ENCODE measurements around the gene EXOC4. TPM values are rescaled to one million over a fixed set of nuclear protein-coding genes. Genes with fewer than 3 reads are reported as not detected.

Gene EXOC4
- total RNA-seq, 2 experiments from 2014 or later: 51.9 to 90.1 TPM

DNA sequence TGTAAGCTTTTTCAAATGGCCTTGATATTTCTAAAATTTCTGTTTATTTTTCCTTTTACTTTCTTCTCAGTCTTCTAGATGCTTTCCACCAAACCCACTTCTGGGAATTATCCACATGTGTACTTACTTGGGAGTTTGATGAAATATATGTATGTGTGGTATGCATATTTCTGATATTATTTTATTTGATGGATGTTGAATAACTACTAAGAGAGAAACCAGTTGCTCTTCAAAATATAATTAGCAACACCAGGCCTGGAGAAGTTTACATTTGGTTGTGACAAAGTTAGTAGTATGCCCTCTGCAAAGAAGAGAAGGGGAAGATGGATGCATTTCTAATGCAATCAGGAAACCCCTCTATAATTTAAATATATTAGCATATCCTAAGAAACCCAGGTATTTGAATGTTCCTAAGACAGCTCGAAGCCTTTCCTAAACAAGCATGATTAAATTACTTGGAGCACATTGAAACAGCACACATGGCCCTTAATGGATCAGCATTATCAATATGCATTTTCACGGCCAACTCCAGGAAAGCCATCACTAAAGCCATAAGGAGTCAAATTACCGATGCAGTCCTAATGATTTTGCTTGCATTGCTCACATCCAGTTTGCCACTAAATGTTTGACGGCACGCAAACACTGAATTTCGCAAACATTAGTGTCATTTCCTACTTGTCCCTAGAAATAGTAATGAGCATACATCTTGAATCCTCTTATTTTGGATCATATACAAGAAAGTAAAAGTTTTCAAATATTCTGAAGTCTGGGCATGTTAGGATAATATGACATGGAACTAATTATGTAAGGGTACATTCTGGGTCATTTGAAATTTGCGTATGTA, 393.8 kb downstream of the EXOC4 start:
- H3K36me3 Mint-ChIP-seq (ENCODE audit: low read depth): peaks cover 3% of the 10 kb centered on the region
- POLR2A ChIA-PET: no interaction called here
- no peak overlapping the region for H3K27ac Mint-ChIP-seq
- CTCF ChIA-PET: no interaction called here
- no peaks in the 10 kb centered on the region for H3K4me1 Mint-ChIP-seq
- no peak overlapping the region for H3K4me3 Mint-ChIP-seq
- peaks cover 6% of the 10 kb centered on the region for H3K9me3 Mint-ChIP-seq (ENCODE audit: low read depth)
- no peak for ATAC-seq
- intact Hi-C loops (cut with DNase I, micrococcal nuclease): no loop called here
- no peaks in the 10 kb centered on the region for H3K27me3 Mint-ChIP-seq
- no peak for DNase-seq

- Mint-ChIP-seq H3K9me3 (ENCODE audit: low read depth) (no peaks in the 10 kb centered on the region), H3K36me3 (ENCODE audit: low read depth) (no peaks in the 10 kb centered on the region), H3K27ac (no peak overlapping the region), H3K4me3 (no peak overlapping the region), H3K27me3 (no peaks in the 10 kb centered on the region), H3K4me1 (no peaks in the 10 kb centered on the region)
- CTCF ChIA-PET: no interaction called here
- intact Hi-C loops (cut with DNase I, micrococcal nuclease): no loop called here
- DNase-seq (no peak), ATAC-seq (no peak)
- POLR2A ChIA-PET: no interaction called here
Observed at GRCh38 chr7:133649593-133649992, 396.7 kb downstream of the EXOC4 start.

DNA sequence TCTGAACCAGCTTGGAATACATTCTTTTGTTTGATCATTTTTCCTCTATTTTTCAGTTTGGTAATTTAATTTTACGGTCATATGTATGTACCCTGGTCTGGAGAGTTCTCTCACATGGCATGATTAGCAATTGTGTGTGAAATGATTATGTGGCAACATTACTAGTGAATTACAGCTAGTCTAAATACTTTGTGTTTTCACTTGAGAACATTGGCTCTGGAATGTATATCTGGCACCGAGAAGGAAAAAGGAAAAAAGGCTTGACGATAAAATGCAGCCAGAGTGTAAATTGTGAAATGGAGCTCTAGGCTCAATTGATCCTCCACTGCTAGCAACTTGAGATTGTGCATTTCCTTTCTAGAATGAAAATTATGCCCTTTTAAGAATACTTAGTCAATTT, 397.2 kb downstream of the EXOC4 start:
- intact Hi-C loops (cut with DNase I, micrococcal nuclease): no loop called here
- ChIA-PET POLR2A (no interaction called here), CTCF (no interaction called here)

GRCh38 chr7:133650487-133651300, 397.8 kb downstream of the EXOC4 start:
- no peak overlapping the region for H3K27ac Mint-ChIP-seq
- CTCF ChIA-PET: no interaction called here
- intact Hi-C loops (cut with DNase I, micrococcal nuclease): no loop called here
- POLR2A ChIA-PET: no interaction called here
- ATAC-seq: no peak
- H3K27me3 Mint-ChIP-seq: no peaks in the 10 kb centered on the region
- no peaks in the 10 kb centered on the region for H3K9me3 Mint-ChIP-seq (ENCODE audit: low read depth)
- no peak for DNase-seq
- no peak overlapping the region for H3K4me3 Mint-ChIP-seq
- H3K4me1 Mint-ChIP-seq: no peaks in the 10 kb centered on the region
- no peaks in the 10 kb centered on the region for H3K36me3 Mint-ChIP-seq (ENCODE audit: low read depth)

More for the DNA sequence above, 397.2 kb downstream of the EXOC4 start:
- Mint-ChIP-seq H3K4me1 (no peaks in the 10 kb centered on the region), H3K36me3 (ENCODE audit: low read depth) (no peaks in the 10 kb centered on the region), H3K9me3 (ENCODE audit: low read depth) (no peaks in the 10 kb centered on the region), H3K27ac (no peak overlapping the region), H3K4me3 (no peak overlapping the region), H3K27me3 (no peaks in the 10 kb centered on the region)
- DNase-seq: no peak
- ATAC-seq: no peak

- ATAC-seq (no peak), DNase-seq (no peak)
- intact Hi-C loops (cut with DNase I, micrococcal nuclease): no loop called here
- H3K36me3 Mint-ChIP-seq (ENCODE audit: low read depth): no peaks in the 10 kb centered on the region
- no peak overlapping the region for H3K27ac Mint-ChIP-seq
- no peaks in the 10 kb centered on the region for H3K27me3 Mint-ChIP-seq
- POLR2A ChIA-PET: no interaction called here
- no peaks in the 10 kb centered on the region for H3K4me1 Mint-ChIP-seq
- no peak overlapping the region for H3K4me3 Mint-ChIP-seq
- CTCF ChIA-PET: no interaction called here
- H3K9me3 Mint-ChIP-seq (ENCODE audit: low read depth): no peaks in the 10 kb centered on the region
Observed at GRCh38 chr7:133652547-133652946, 399.7 kb downstream of the EXOC4 start.

DNA sequence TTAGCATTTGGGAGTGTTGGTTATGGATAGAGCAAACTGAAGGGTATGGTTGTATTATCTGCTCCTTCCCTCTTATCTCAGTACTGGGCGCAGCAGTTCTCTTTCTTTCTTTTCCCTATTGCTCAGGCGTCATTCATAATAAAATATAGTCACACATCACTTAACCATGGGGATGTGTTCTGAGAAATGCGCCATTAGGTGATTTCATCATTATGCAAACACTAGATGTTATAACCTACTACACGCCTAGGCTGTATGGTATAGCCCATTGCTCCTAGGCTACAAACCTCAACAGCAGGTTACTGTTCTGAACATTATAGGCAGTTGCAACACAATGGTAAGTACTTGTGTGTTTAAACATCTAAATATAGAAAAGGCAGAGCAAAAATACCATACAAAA, 401.7 kb downstream of the EXOC4 start:
- POLR2A ChIA-PET: no interaction called here
- H3K4me1 Mint-ChIP-seq: peaks cover 4% of the 10 kb centered on the region
- H3K36me3 Mint-ChIP-seq (ENCODE audit: low read depth): no peaks in the 10 kb centered on the region
- DNase-seq: no peak
- H3K27me3 Mint-ChIP-seq: no peaks in the 10 kb centered on the region
- no peaks in the 10 kb centered on the region for H3K9me3 Mint-ChIP-seq (ENCODE audit: low read depth)
- H3K4me3 Mint-ChIP-seq: no peak overlapping the region
- ATAC-seq: no peak
- intact Hi-C loops (cut with DNase I, micrococcal nuclease): no loop called here
- CTCF ChIA-PET: interaction anchor here (0.6 kb wide), 1 partner anchor 362 kb away, joined by 4 read pairs; no protein-coding TSS in a partner anchor
- no peak overlapping the region for H3K27ac Mint-ChIP-seq

DNA sequence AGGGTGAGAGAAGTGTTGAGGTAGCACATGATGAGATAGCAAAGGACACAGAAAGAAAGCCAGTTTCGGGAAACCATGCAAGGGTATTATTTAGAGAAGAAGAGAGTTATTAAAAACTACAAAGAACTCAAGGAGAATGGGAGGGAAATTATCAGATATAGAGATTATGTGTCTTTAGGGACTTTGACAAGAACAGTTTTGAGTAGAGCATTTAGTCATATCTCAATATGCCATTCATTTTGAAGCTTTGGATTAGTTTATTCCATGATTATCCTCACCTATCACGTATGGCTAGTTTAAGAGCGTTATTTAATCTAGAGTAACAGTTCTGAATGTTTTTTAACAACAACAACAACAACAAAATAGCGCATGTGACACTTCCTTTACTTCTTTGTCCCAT, 409.4 kb downstream of the EXOC4 start:
- ChIA-PET POLR2A (no interaction called here), CTCF (no interaction called here)
- no peaks in the 10 kb centered on the region for H3K27me3 Mint-ChIP-seq
- DNase-seq: no peak
- intact Hi-C loops (cut with DNase I, micrococcal nuclease): no loop called here
- ATAC-seq: no peak
- no peak overlapping the region for H3K4me3 Mint-ChIP-seq
- peaks cover 7% of the 10 kb centered on the region for H3K4me1 Mint-ChIP-seq
- no peaks in the 10 kb centered on the region for H3K9me3 Mint-ChIP-seq (ENCODE audit: low read depth)
- H3K27ac Mint-ChIP-seq: no peak overlapping the region
- H3K36me3 Mint-ChIP-seq (ENCODE audit: low read depth): peaks cover 11% of the 10 kb centered on the region

GRCh38 chr7:133662830-133663229, 410.0 kb downstream of the EXOC4 start:
- no peak overlapping the region for H3K27ac Mint-ChIP-seq
- H3K4me3 Mint-ChIP-seq: no peak overlapping the region
- no peaks in the 10 kb centered on the region for H3K27me3 Mint-ChIP-seq
- CTCF ChIA-PET: interaction anchor here (0.6 kb wide), 1 partner anchor 478 kb away, joined by 4 read pairs; no protein-coding TSS in a partner anchor
- no peaks in the 10 kb centered on the region for H3K9me3 Mint-ChIP-seq (ENCODE audit: low read depth)
- no peak for DNase-seq
- POLR2A ChIA-PET: no interaction called here
- H3K4me1 Mint-ChIP-seq: peaks cover 7% of the 10 kb centered on the region
- ATAC-seq: no peak
- H3K36me3 Mint-ChIP-seq (ENCODE audit: low read depth): peaks cover 11% of the 10 kb centered on the region
- intact Hi-C loops (cut with DNase I, micrococcal nuclease): no loop called here

- Mint-ChIP-seq H3K27me3 (no peaks in the 10 kb centered on the region), H3K9me3 (ENCODE audit: low read depth) (no peaks in the 10 kb centered on the region), H3K36me3 (ENCODE audit: low read depth) (peaks cover 11% of the 10 kb centered on the region), H3K27ac (no peak overlapping the region), H3K4me3 (no peak overlapping the region), H3K4me1 (peaks cover 3% of the 10 kb centered on the region)
- CTCF ChIA-PET: no interaction called here
- POLR2A ChIA-PET: no interaction called here
- intact Hi-C loops (cut with DNase I, micrococcal nuclease): no loop called here
- ATAC-seq (no peak), DNase-seq (no peak)
Observed at GRCh38 chr7:133664528-133664927, 411.6 kb downstream of the EXOC4 start.

DNA sequence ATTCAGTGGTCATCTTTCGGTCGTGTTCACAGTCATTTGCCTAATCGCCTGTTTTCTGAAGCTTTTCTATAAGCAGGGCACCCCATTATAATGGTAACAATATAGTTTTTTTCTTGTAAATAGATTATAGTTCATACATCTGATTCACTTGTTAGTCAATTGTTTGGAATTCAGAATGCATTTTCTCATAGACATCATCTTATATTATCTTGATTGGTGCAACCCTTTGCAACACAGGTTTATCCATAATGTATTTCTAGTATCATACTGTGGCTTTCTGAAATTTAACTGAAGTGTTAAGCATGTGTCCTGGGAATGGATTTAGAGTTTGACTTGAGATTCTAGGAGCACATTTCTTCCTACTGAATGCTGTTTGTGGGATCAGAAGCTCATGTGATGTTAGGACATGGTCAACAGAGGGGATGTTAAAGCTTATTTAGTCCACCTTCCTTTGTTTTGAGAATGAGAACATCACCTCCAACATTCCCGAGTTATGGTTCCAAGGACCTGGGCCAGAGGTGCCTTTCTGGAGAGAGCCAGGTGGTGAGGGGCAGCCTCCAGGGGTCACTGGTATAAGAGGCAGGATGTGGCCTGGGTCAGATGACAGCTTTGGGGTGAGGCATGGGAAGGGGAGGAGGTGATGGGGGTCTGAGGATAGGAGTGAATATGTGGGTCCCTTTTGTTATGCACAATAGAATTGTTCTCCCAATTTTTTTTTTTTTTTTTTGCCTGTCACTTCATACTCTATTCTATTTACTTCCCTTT, 415.6 kb downstream of the EXOC4 start:
- H3K4me1 Mint-ChIP-seq: no peaks in the 10 kb centered on the region
- peaks cover 4% of the 10 kb centered on the region for H3K36me3 Mint-ChIP-seq (ENCODE audit: low read depth)
- no peaks in the 10 kb centered on the region for H3K9me3 Mint-ChIP-seq (ENCODE audit: low read depth)
- no peak overlapping the region for H3K27ac Mint-ChIP-seq
- POLR2A ChIA-PET: no interaction called here
- CTCF ChIA-PET: interaction anchor here (0.6 to 0.8 kb wide), 3 partner anchors 10 to 756 kb away, joined by 3 to 4 read pairs (median 3); no protein-coding TSS in a partner anchor
- intact Hi-C loops (cut with DNase I, micrococcal nuclease): no loop called here
- DNase-seq (no peak), ATAC-seq (no peak)
- H3K4me3 Mint-ChIP-seq: no peak overlapping the region
- no peaks in the 10 kb centered on the region for H3K27me3 Mint-ChIP-seq

DNA sequence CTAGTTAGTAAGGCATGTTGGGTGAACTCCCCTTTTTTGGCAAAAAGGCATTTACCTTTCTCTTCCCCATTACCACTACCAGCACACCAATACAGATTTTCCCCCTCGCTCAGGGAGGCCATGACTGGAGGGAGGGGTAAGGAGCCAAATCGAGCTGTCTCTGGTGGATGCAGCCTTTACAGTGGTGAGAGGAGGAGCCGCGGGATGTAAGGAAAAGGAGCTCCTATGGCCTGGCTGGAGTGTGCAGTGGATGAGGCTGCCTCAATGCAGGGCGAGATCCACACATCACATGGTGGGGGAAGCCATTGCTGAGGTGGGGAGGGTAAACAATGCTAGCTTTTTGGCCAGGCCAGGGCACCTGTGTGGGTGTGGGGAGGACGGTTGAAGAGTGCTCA, 416.2 kb downstream of the EXOC4 start:
- Mint-ChIP-seq H3K27ac (no peak overlapping the region), H3K9me3 (ENCODE audit: low read depth) (no peaks in the 10 kb centered on the region), H3K27me3 (no peaks in the 10 kb centered on the region), H3K36me3 (ENCODE audit: low read depth) (peaks cover under 1% of the 10 kb centered on the region), H3K4me3 (no peak overlapping the region), H3K4me1 (no peaks in the 10 kb centered on the region)
- DNase-seq: no peak
- ATAC-seq: no peak
- POLR2A ChIA-PET: no interaction called here
- intact Hi-C loops (cut with DNase I, micrococcal nuclease): no loop called here
- CTCF ChIA-PET: interaction anchor here (0.8 to 0.9 kb wide), 3 partner anchors 8 to 74 kb away, joined by 3 to 4 read pairs (median 4); no protein-coding TSS in a partner anchor

Data from activated CD4-positive, alpha-beta T cell treated with anti-CD3 and anti-CD28 coated beads for 36 hours (primary cell).